HepG2 (cell line): ENCODE data around the gene RAB43. TPM values are rescaled to one million over a fixed set of nuclear protein-coding genes. Genes with fewer than 3 reads are reported as not detected.

ENCODE experiments used
- AKNA ChIP-seq: sonication (generic); formaldehyde crosslinking; IDR thresholded peaks from 2 replicates; pipeline ENCODE4 v1.4.0; 2020; ENCODE audit warnings: missing genetic modification reagents, borderline replicate concordance
- ATF1 ChIP-seq: IDR thresholded peaks from 2 replicates; pipeline ENCODE4 v1.6.1; 2016; ENCODE audit warnings: mild to moderate bottlenecking, control low read depth
- FOSL2 ChIP-seq: sonication (generic); formaldehyde crosslinking; IDR thresholded peaks from 2 replicates; pipeline ENCODE4 v1.4.0; 2020; ENCODE audit warnings: missing genetic modification reagents
- KDM1A ChIP-seq: IDR thresholded peaks from 2 replicates; pipeline ENCODE4 v1.6.1; 2016; ENCODE audit warnings: missing compliant biosample characterization
- MXD1 ChIP-seq: sonication (generic); formaldehyde crosslinking; IDR thresholded peaks from 2 replicates; pipeline ENCODE4 v1.4.0; 2020; ENCODE audit warnings: mild to moderate bottlenecking, missing genetic modification reagents
- NFYB ChIP-seq: sonication (generic); formaldehyde crosslinking; IDR thresholded peaks from 2 replicates; pipeline ENCODE4 v1.4.0; 2020; ENCODE audit warnings: missing genetic modification reagents
- NR1H2 ChIP-seq: sonication (generic); formaldehyde crosslinking; IDR thresholded peaks from 2 replicates; pipeline ENCODE4 v1.8.1; 2022; ENCODE audit warnings: low read depth, missing genetic modification reagents, borderline replicate concordance
- PREB ChIP-seq: sonication (generic); formaldehyde crosslinking; IDR thresholded peaks from 2 replicates; pipeline ENCODE4 v1.4.0; 2020; ENCODE audit warnings: missing genetic modification reagents
- SALL1 ChIP-seq: sonication (generic); formaldehyde crosslinking; IDR thresholded peaks from 2 replicates; pipeline ENCODE4 v1.8.0; 2022; ENCODE audit warnings: mild to moderate bottlenecking, missing genetic modification reagents
- SIX4 ChIP-seq: sonication (generic); formaldehyde crosslinking; IDR thresholded peaks from 2 replicates; pipeline ENCODE4 v1.4.0; 2020; ENCODE audit warnings: missing genetic modification reagents
- SMAD9 ChIP-seq: sonication (generic); formaldehyde crosslinking; IDR thresholded peaks from 2 replicates; pipeline ENCODE4 v1.5.1; 2020; ENCODE audit warnings: mild to moderate bottlenecking, missing genetic modification reagents
- SNAI1 ChIP-seq: sonication (generic); formaldehyde crosslinking; IDR thresholded peaks from 2 replicates; pipeline ENCODE4 v1.5.0; 2020; ENCODE audit warnings: mild to moderate bottlenecking, missing genetic modification reagents, borderline replicate concordance
- SP1 ChIP-seq, 2 experiments: fragments of 450-650 bp in 1 of 2; sonication (generic) in 1 of 2; formaldehyde crosslinking in 1 of 2; IDR thresholded peaks; 2 replicates each; pipeline versions ENCODE4 v1.4.0 to v1.6.1; 2016 to 2020; ENCODE audit warnings: missing genetic modification reagents in 1 of 2
- SP4 ChIP-seq: sonication (generic); formaldehyde crosslinking; IDR thresholded peaks from 2 replicates; pipeline ENCODE4 v1.8.1; 2023; ENCODE audit warnings: mild to moderate bottlenecking, missing genetic modification reagents
- ZC3H13 ChIP-seq: sonication (generic); formaldehyde crosslinking; IDR thresholded peaks from 2 replicates; pipeline ENCODE4 v1.8.1; 2023; ENCODE audit warnings: mild to moderate bottlenecking, missing genetic modification reagents, moderate library complexity
- ZNF12 ChIP-seq: sonication (generic); formaldehyde crosslinking; IDR thresholded peaks from 2 replicates; pipeline ENCODE4 v1.5.0; 2020; ENCODE audit warnings: missing genetic modification reagents
- ZNF431 ChIP-seq: sonication (generic); formaldehyde crosslinking; IDR thresholded peaks from 2 replicates; pipeline ENCODE4 v1.9.0; 2022; ENCODE audit warnings: missing genetic modification reagents, low read depth, mild to moderate bottlenecking, borderline replicate concordance
- ZNF510 ChIP-seq: sonication (generic); formaldehyde crosslinking; IDR thresholded peaks from 2 replicates; pipeline ENCODE4 v1.4.0; 2020; ENCODE audit warnings: low read depth, mild to moderate bottlenecking, missing genetic modification reagents
- ZNF761 ChIP-seq: sonication (generic); formaldehyde crosslinking; conservative IDR thresholded peaks from 2 replicates; pipeline ENCODE4 v1.4.0; 2020; ENCODE audit warnings: mild to moderate bottlenecking, missing genetic modification reagents
- ZNF850 ChIP-seq: sonication (generic); formaldehyde crosslinking; conservative IDR thresholded peaks from 2 replicates; pipeline ENCODE4 v1.9.0; 2021; ENCODE audit warnings: mild to moderate bottlenecking, missing genetic modification reagents
- ZSCAN31 ChIP-seq: sonication (generic); formaldehyde crosslinking; IDR thresholded peaks from 2 replicates; pipeline ENCODE4 v1.5.0; 2020; ENCODE audit warnings: low read depth, mild to moderate bottlenecking, missing genetic modification reagents
- ZSCAN5A ChIP-seq: sonication (generic); formaldehyde crosslinking; IDR thresholded peaks from 2 replicates; pipeline ENCODE4 v1.8.0; 2022; ENCODE audit warnings: mild to moderate bottlenecking, missing genetic modification reagents, borderline replicate concordance
- polyA plus RNA-seq, 8 experiments: library from polyadenylated mRNA; depleted of rRNA in 3 of 8; stranded (reverse) in 7 of 8; unstranded in 1 of 8; fragments of >200 nt; fragmentation: Illumina TruSeq in 4 of 8; extraction: Trizol in 4 of 8; gene quantifications; 2 replicates each; pipeline versions ENCODE4 v1.2.1 to v1.2.3, GENCODE V29; 2011 to 2016; ENCODE audit warnings: low read depth in 4 of 8, missing spikeins in 1 of 8, mixed read lengths in 1 of 8; ENCODE audit not compliant: insufficient read depth in 1 of 8
- total RNA-seq, 5 experiments: library from RNA; depleted of rRNA; stranded (reverse); fragments of >200 nt; fragmentation: Illumina TruSeq; extraction: Trizol; gene quantifications; 2 replicates each; pipeline ENCODE4 v1.2.3, GENCODE V29; 2016; ENCODE audit warnings: low read depth in 1 of 5

RAB43 gene
- total and polyA plus RNA-seq, 2 of the 13 experiments (the other 11 are each of a cell fraction or from before 2014, with no cell fraction given): 11.8 to 18.4 TPM

- TF ChIP-seq ZNF761 (no peak), SALL1 (CRISPR knock-in tag) (peak; percentile 96), ZSCAN5A (0 out of 2 replicates have a peak, but pooled peaks have one; percentile 40), ZNF850 (CRISPR knock-in tag) (peak; percentile 82; the same call in 1 of the 2 replicates), PREB (CRISPR knock-in tag) (no peak), KDM1A (CRISPR knock-in tag) (0 out of 2 replicates have a peak, but pooled peaks have one; percentile 31), ZNF510 (no peak), NR1H2 (CRISPR knock-in tag) (no peak), AKNA (CRISPR knock-in tag) (no peak), SNAI1 (CRISPR knock-in tag) (no peak), SP1 (IDR thresholded peaks at IDR 0.05) (no peak), SP1 (CRISPR knock-in tag; IDR thresholded peaks at IDR 0.05) (peak; percentile 23; the same call in 1 of the 2 replicates), NFYB (CRISPR knock-in tag) (no peak), SIX4 (peak; percentile 59; the same call in 1 of the 2 replicates), SP4 (CRISPR knock-in tag) (peak; percentile 59; the same call in 1 of the 2 replicates), MXD1 (CRISPR knock-in tag) (peak; percentile 59; the same call in 1 of the 2 replicates), ZC3H13 (CRISPR knock-in tag) (peak; percentile 61; the same call in 1 of the 2 replicates), FOSL2 (CRISPR knock-in tag) (peak; percentile 74), ZSCAN31 (CRISPR knock-in tag) (peak; percentile 73; the same call in 1 of the 2 replicates), SMAD9 (CRISPR knock-in tag) (0 out of 2 replicates have a peak, but pooled peaks have one; percentile 25), ATF1 (CRISPR knock-in tag) (0 out of 2 replicates have a peak, but pooled peaks have one; percentile 16), ZNF431 (CRISPR knock-in tag) (peak; percentile 67; the same call in 1 of the 2 replicates), ZNF12 (peak; percentile 49; the same call in 1 of the 2 replicates)
These were observed 2.1 kb downstream of the RAB43 start (continued) for GRCh38 chr3:129119365-129120100.
